Measurements from ENCODE around the gene RAVER2.
"Not testable (repeated sequence)": the region's sequence is repeated elsewhere in the genome, so short reads cannot be mapped to it uniquely, and the experiment has no call there.

RAVER2 gene, protein sequence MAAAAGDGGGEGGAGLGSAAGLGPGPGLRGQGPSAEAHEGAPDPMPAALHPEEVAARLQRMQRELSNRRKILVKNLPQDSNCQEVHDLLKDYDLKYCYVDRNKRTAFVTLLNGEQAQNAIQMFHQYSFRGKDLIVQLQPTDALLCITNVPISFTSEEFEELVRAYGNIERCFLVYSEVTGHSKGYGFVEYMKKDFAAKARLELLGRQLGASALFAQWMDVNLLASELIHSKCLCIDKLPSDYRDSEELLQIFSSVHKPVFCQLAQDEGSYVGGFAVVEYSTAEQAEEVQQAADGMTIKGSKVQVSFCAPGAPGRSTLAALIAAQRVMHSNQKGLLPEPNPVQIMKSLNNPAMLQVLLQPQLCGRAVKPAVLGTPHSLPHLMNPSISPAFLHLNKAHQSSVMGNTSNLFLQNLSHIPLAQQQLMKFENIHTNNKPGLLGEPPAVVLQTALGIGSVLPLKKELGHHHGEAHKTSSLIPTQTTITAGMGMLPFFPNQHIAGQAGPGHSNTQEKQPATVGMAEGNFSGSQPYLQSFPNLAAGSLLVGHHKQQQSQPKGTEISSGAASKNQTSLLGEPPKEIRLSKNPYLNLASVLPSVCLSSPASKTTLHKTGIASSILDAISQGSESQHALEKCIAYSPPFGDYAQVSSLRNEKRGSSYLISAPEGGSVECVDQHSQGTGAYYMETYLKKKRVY

GRCh38 chr1:64744492-64745180 lies at the start of gene RAVER2:
Gene RAVER2, plus strand, starts transcription at chr1:64745075. Its CDS starts 98 bp downstream, at chr1:64745173.
- DNase-seq (peak; percentile 17), ATAC-seq (replicated peaks) (peak; percentile 78 to 81)
- Mint-ChIP-seq H3K27me3 (peaks cover 0 to 5% of the 10 kb centered on the region in 2 donors), H3K36me3 (no peaks in the 10 kb centered on the region), H3K9me3 (no peaks in the 10 kb centered on the region), H3K4me1 (peaks cover 9 to 25% of the 10 kb centered on the region in 2 donors), H3K4me3 (peak within 1 kb of the TSS; percentile 82 to 86), H3K27ac (peak within 1 kb of the TSS; percentile 38)

DNA sequence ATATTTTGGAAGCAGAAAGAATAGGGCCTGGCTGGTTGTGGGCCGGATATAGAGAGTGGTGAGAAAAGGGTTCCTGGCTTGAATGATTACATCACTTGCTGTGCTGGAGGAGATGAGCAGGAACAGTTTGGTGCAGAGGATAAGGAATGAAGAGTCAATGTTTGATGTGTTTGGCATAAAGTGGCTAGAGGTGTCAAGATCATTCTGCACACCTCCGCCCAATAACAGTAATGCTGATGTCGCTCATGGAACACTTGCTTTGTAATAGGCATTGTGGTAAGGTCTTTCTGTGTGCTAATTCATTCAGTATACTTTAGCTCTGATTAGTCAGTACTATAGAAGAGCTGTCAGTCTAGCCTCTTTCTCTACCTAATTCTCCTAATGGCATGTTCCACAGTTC lies 48.0 kb upstream of the RAVER2 start:
- Mint-ChIP-seq H3K9me3 (no peaks in the 10 kb centered on the region), H3K36me3 (no peaks in the 10 kb centered on the region), H3K27ac (no peak overlapping the region)

DNA sequence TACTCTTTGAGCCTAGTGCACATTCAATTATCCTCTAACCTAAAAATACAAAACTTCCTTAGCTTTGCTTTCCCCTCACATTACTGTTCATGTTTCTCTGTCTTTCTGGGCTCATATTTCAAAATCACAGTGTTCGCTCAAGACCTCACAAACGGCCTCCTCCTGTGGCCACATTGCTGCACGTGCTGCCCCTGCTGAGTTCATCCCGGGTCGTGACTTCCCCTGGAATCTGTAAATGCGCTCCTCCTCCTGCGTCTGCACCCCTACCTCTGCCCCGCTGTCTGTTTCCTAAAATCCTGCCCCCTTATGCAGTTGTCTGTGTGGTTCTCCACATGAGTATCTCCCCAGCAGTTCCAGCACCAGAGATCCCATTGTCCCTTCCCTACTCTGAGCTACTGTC lies 45.5 kb upstream of the RAVER2 start:
- no peak for ATAC-seq (replicated peaks)
- peaks cover 4 to 6% of the 10 kb centered on the region in 2 donors for H3K27me3 Mint-ChIP-seq
- DNase-seq: no peak

More for the DNA sequence above, 48.0 kb upstream of the RAVER2 start:
- ATAC-seq (replicated peaks) (no peak), DNase-seq (no peak)
- H3K4me3 Mint-ChIP-seq: no peak overlapping the region
- peaks cover 4 to 6% of the 10 kb centered on the region in 2 donors for H3K27me3 Mint-ChIP-seq
- no peaks in the 10 kb centered on the region for H3K4me1 Mint-ChIP-seq

DNA sequence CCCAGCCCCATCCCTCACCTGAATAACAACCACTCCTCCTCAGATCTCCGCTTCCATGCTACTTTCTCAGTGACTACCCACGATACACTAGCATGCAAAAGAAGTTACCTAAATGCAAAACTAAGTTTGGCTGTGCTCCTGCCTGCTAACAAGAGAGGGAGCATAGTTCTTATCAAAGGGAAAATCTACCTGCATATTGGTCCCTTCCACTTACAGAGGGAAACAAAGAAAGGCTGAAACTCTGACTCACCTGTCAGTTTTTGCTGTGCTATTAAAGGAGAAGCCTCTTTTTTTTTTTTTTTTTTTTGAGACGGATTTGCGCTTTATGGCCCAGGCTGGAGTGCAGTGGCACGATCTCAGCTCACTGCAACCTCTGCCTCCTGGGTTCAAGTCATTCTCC lies 43.8 kb upstream of the RAVER2 start:
- no peak for DNase-seq
- Mint-ChIP-seq H3K27ac (no peak overlapping the region), H3K4me1 (no peaks in the 10 kb centered on the region), H3K4me3 (no peak overlapping the region), H3K36me3 (no peaks in the 10 kb centered on the region), H3K9me3 (peaks cover 0 to 3% of the 10 kb centered on the region in 2 donors), H3K27me3 (peaks cover 4 to 6% of the 10 kb centered on the region in 2 donors)
- ATAC-seq (replicated peaks): no peak

More for the DNA sequence above, 45.5 kb upstream of the RAVER2 start:
- Mint-ChIP-seq H3K4me3 (no peak overlapping the region), H3K4me1 (no peaks in the 10 kb centered on the region), H3K36me3 (no peaks in the 10 kb centered on the region), H3K9me3 (peaks cover 0 to 3% of the 10 kb centered on the region in 2 donors), H3K27ac (no peak overlapping the region)

- Mint-ChIP-seq H3K27ac (no peak overlapping the region), H3K9me3 (peaks cover 0 to 3% of the 10 kb centered on the region in 2 donors), H3K27me3 (peaks cover 4 to 6% of the 10 kb centered on the region in 2 donors), H3K4me3 (no peak overlapping the region), H3K4me1 (no peaks in the 10 kb centered on the region), H3K36me3 (no peaks in the 10 kb centered on the region)
- DNase-seq: no peak
- no peak for ATAC-seq (replicated peaks)
Observed at GRCh38 chr1:64701886-64702285, 43.0 kb upstream of the RAVER2 start.

DNA sequence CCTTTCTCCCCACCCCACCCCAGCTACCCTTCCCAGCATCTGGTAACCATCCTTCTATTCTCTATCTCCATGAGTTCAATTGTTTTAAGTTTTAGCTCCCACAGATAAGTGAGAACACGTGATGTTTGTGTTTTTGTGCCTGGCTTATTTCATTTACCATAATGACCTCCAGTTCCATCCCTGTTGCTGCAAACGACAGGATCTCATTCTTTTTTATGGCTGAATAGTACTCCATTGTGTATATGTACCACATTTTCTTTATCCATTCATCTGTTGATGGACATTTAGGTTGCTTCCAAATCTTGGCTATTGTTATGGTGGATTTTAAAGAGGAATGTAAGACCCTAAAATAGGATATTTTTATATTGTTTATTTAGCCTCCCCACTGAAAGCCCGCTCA lies 42.2 kb upstream of the RAVER2 start:
- H3K36me3 Mint-ChIP-seq; H3K27ac Mint-ChIP-seq; H3K9me3 Mint-ChIP-seq; DNase-seq; H3K4me1 Mint-ChIP-seq; H3K4me3 Mint-ChIP-seq; ATAC-seq (replicated peaks); H3K27me3 Mint-ChIP-seq: not testable (repeated sequence)

DNA sequence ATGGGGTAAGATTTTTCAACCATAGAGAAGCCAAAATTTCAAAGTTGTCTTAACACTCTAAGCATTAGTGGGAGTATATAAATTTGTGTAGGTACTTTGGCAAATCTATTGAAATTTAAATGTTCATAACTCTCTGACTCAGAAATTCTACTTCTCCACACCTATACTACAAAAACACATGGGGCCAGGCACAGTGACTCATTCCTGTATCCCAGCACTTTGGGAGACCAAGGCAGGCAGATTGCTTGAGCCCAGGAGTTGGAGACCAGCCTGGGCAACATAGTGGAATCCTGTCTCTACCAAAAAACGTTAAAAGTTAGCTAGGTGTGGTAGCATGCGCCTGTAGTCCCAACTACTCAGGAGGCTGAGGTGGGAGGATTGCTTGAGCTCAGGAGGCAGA lies 41.3 kb upstream of the RAVER2 start:
- Mint-ChIP-seq H3K4me1 (no peaks in the 10 kb centered on the region), H3K36me3 (no peaks in the 10 kb centered on the region)
- no peak for ATAC-seq (replicated peaks)

DNA sequence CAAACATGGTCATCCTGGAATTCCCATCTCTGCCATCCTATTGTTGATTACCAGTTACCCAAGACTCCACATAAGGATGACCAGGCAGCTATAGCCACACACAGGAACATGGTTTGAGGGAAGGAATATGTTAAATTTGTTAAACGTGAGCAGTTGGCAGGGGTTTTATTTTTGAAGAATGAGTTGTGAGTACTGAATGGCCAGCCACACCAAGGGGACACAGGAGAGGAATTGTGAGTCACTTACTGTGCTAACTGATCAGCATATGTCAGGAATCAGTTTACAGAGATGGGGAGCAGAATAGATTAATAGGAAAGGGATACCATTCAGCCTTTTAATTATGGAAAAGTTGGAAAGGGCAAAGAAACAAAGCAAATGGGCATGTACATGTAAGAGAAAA lies 39.3 kb upstream of the RAVER2 start:
- Mint-ChIP-seq H3K4me1 (no peaks in the 10 kb centered on the region), H3K27ac (no peak overlapping the region), H3K9me3 (peaks cover 0 to 3% of the 10 kb centered on the region in 2 donors), H3K36me3 (no peaks in the 10 kb centered on the region), H3K4me3 (no peak overlapping the region), H3K27me3 (peaks cover 4 to 6% of the 10 kb centered on the region in 2 donors)
- no peak for DNase-seq
- ATAC-seq (replicated peaks): no peak

More for the DNA sequence above, 41.3 kb upstream of the RAVER2 start:
- peaks cover 4 to 6% of the 10 kb centered on the region in 2 donors for H3K27me3 Mint-ChIP-seq
- DNase-seq: no peak
- no peak overlapping the region for H3K27ac Mint-ChIP-seq
- peaks cover 0 to 3% of the 10 kb centered on the region in 2 donors for H3K9me3 Mint-ChIP-seq
- H3K4me3 Mint-ChIP-seq: no peak overlapping the region

DNA sequence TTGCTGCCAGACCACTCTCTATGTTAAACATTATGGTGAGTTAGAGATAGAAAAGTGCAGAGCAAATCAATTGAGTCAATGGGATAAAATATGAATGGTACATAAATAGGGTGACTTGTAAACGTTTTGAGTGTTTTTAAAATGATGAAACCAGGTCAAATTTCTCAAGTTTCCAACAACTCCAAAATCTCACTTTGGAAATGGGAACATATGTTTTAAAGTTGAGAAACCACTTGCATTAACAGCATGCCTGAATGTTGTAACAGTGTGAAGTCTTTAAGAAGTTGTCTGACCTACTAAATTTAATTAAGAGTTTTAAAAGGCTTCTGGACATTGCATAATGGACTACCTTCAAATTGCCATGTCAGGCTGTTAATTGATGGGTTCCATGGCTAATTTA lies 33.6 kb upstream of the RAVER2 start:
- DNase-seq (no peak), ATAC-seq (replicated peaks) (no peak)
- no peak overlapping the region for H3K4me3 Mint-ChIP-seq
- no peak overlapping the region for H3K27ac Mint-ChIP-seq
- peaks cover 9 to 10% of the 10 kb centered on the region in 2 donors for H3K27me3 Mint-ChIP-seq
- no peaks in the 10 kb centered on the region for H3K4me1 Mint-ChIP-seq
- no peaks in the 10 kb centered on the region for H3K36me3 Mint-ChIP-seq
- H3K9me3 Mint-ChIP-seq: no peaks in the 10 kb centered on the region

DNA sequence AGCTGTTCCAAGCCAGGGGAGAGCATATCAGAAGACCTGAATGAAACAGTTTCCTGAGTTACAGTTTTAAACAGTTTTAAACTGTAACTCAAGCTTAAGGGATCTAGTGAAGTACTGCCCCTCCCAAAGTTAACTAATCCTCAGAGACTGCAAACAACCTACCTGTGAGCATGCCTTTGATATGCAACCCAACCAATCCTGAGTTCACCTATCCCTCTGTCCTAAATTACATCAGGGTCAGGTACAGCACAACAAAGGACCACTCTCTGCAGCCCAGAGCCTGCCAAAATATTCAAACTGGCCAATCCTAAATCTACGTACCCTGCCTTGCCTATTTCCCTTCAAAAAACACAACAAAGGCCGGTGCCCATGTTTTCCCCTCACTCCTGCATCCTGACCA lies 32.8 kb upstream of the RAVER2 start:
- H3K27ac Mint-ChIP-seq: no peak overlapping the region

DNA sequence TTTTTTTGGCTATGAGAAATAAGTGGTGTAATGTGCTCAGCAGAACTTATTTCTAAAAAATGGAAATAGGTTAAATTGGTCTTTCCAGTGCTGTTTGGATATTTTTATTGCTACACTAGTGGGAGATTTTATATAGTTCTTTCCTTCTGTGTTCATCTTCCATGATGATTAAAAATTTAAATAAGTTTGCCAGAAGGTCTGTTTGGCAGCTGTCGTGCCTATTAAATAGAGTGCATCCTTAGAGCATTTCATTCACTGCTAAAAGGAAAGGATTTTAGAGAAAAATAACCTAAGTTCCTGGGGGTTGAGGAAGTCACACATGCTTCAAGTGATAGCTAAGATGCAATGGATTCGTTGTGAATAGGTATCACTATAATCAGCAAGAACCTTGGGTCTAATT lies 29.7 kb upstream of the RAVER2 start:
- H3K9me3 Mint-ChIP-seq: peaks cover 6 to 14% of the 10 kb centered on the region in 2 donors
- peaks cover 10 to 18% of the 10 kb centered on the region in 2 donors for H3K27me3 Mint-ChIP-seq
- H3K4me1 Mint-ChIP-seq: no peaks in the 10 kb centered on the region
- H3K27ac Mint-ChIP-seq: no peak overlapping the region
- no peak for ATAC-seq (replicated peaks)
- DNase-seq: no peak
- no peak overlapping the region for H3K4me3 Mint-ChIP-seq
- no peaks in the 10 kb centered on the region for H3K36me3 Mint-ChIP-seq

More for the DNA sequence above, 32.8 kb upstream of the RAVER2 start:
- no peak for ATAC-seq (replicated peaks)
- Mint-ChIP-seq H3K27me3 (peaks cover 9 to 10% of the 10 kb centered on the region in 2 donors), H3K4me3 (no peak overlapping the region), H3K4me1 (no peaks in the 10 kb centered on the region), H3K9me3 (no peaks in the 10 kb centered on the region), H3K36me3 (no peaks in the 10 kb centered on the region)
- no peak for DNase-seq

GRCh38 chr1:64721135-64721534 lies 23.7 kb upstream of the RAVER2 start:
- Mint-ChIP-seq H3K4me1 (no peaks in the 10 kb centered on the region), H3K27me3 (peaks cover 28 to 30% of the 10 kb centered on the region in 2 donors), H3K9me3 (peaks cover 6 to 14% of the 10 kb centered on the region in 2 donors), H3K4me3 (no peak overlapping the region), H3K36me3 (no peaks in the 10 kb centered on the region), H3K27ac (no peak overlapping the region)
- DNase-seq: no peak
- no peak for ATAC-seq (replicated peaks)

GRCh38 chr1:64721576-64722145 lies 23.2 kb upstream of the RAVER2 start:
- Mint-ChIP-seq H3K4me1 (no peaks in the 10 kb centered on the region), H3K36me3 (no peaks in the 10 kb centered on the region), H3K27me3 (peaks cover 28 to 30% of the 10 kb centered on the region in 2 donors), H3K4me3 (no peak overlapping the region), H3K27ac (no peak overlapping the region), H3K9me3 (peaks cover 6 to 14% of the 10 kb centered on the region in 2 donors)
- no peak for DNase-seq
- ATAC-seq (replicated peaks): no peak

GRCh38 chr1:64727861-64728260 lies 17.0 kb upstream of the RAVER2 start:
- no peaks in the 10 kb centered on the region for H3K4me1 Mint-ChIP-seq
- DNase-seq (no peak), ATAC-seq (replicated peaks) (no peak)

More at GRCh38 chr1:64727861-64728260, 17.0 kb upstream of the RAVER2 start:
- H3K9me3 Mint-ChIP-seq: peaks cover 0 to 3% of the 10 kb centered on the region in 2 donors
- peaks cover 4 to 16% of the 10 kb centered on the region in 2 donors for H3K27me3 Mint-ChIP-seq
- H3K27ac Mint-ChIP-seq: no peak overlapping the region
- H3K4me3 Mint-ChIP-seq: no peak overlapping the region
- H3K36me3 Mint-ChIP-seq: no peaks in the 10 kb centered on the region
